HG02759 (cell line): Measurements from ENCODE around the gene SLC22A2.

Experiments
- ATAC-seq: cut with Tn5 transposase; IDR thresholded peaks from one replicate; pipeline ENCODE4 v1.9.1; 2021; ENCODE audit warnings: mild to moderate bottlenecking, moderate library complexity; ENCODE audit not compliant: unreplicated experiment

Gene SLC22A2

GRCh38 chr6:160172704-160173103 is 85.9 kb downstream of the SLC22A2 start:
- ATAC-seq = no peak

- ATAC-seq = no peak
These were observed 88.5 kb downstream of the SLC22A2 start for GRCh38 chr6:160170018-160170680.

GRCh38 chr6:160167604-160168399 is 90.8 kb downstream of the SLC22A2 start:
- ATAC-seq = no peak
